GM23338 (cell line): Measurements from ENCODE around the gene MAFF.

ENCODE experiments used
- EZH2phosphoT487 ChIP-seq: fragments of 200-600 bp; sonication (generic); IDR thresholded peaks from one replicate; pipeline ENCODE4 v1.8.1; 2018; ENCODE audit warnings: antibody characterized with exemption; ENCODE audit not compliant: unreplicated experiment
- POLR2AphosphoS5 ChIP-seq: IDR thresholded peaks from 2 replicates; pipeline ENCODE4 v1.6.1; 2016; ENCODE audit warnings: antibody characterized with exemption, low read depth
- TF ChIP-seq, protein P1 (sequence below), 2 experiments: fragments of 200-600 bp in 1 of 2; sonication (generic) in 1 of 2; conservative IDR thresholded peaks; 2 replicates each; pipeline versions ENCODE4 v1.5.1 to v1.6.1; 2016 to 2017; ENCODE audit warnings: antibody characterized with exemption in 2 of 2, low read depth in 2 of 2, mild to moderate bottlenecking in 2 of 2, moderate library complexity in 1 of 2

DNA sequence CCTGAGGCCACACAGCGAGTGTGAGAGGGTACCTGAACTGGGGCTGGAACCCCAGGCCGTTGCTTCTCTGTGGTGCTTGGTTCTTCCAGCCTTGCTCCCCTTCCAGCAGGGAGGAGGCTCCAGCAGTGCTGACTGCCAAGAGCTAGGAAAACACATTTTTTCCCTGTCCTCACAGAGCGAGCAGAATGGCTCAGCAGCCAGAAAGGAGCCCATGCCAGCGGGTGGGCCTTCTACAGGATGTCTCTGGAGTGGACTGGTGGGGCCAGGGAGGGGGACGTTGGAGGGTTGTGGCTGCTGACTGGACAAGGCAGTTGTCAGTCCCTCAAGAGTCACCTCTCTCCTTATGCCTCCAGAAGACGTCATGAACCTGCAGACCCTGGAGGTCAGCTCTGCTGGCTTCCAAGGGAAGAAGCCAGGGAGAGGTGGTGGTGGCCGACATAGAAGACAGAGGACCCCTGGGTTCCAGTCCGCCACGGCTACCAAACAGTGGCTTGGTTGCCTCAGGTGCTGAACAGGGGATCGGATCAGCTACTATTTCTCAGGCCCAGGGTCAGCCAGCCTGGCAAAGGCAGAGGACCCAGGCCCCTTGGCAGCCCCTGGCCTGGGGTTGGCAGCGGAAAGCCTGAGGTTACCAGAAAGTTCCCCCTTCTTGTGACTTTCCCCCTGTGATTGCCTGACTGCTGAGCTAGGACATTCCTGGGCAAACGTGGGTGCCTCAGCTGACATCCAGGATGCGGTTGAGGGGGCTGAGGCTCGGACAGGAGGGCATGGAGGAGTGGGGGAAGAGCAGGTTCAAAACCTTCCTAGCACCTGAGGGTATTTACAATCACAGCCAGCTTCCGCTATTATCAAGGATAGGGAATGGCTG is 3.7 kb downstream of the MAFF start:
- TF ChIP-seq, protein P1, sequence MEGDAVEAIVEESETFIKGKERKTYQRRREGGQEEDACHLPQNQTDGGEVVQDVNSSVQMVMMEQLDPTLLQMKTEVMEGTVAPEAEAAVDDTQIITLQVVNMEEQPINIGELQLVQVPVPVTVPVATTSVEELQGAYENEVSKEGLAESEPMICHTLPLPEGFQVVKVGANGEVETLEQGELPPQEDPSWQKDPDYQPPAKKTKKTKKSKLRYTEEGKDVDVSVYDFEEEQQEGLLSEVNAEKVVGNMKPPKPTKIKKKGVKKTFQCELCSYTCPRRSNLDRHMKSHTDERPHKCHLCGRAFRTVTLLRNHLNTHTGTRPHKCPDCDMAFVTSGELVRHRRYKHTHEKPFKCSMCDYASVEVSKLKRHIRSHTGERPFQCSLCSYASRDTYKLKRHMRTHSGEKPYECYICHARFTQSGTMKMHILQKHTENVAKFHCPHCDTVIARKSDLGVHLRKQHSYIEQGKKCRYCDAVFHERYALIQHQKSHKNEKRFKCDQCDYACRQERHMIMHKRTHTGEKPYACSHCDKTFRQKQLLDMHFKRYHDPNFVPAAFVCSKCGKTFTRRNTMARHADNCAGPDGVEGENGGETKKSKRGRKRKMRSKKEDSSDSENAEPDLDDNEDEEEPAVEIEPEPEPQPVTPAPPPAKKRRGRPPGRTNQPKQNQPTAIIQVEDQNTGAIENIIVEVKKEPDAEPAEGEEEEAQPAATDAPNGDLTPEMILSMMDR (conservative IDR thresholded peaks at IDR 0.05; ENCODE audit: low read depth in 2 of 2) = no peak
- TF ChIP-seq EZH2phosphoT487 = no peak
- no peak for TF ChIP-seq POLR2AphosphoS5
